GM12878 (cell line): ENCODE measurements around the gene ACTR5.

ENCODE experiments used
- ATF2 ChIP-seq: IDR thresholded peaks from 2 replicates; pipeline ENCODE4 v1.6.1; 2012; ENCODE audit warnings: low read length, inconsistent platforms
- CBFB ChIP-seq: IDR thresholded peaks from 2 replicates; pipeline ENCODE4 v1.6.1; 2016; ENCODE audit warnings: antibody characterized with exemption, low read depth
- CTCF ChIP-seq, 3 experiments: IDR thresholded peaks in 2 of 3; conservative IDR thresholded peaks in 1 of 3; 2 replicates each; pipeline ENCODE4 v1.5.1; 2011; ENCODE audit warnings: low read depth in 3 of 3, low read length in 3 of 3, mild to moderate bottlenecking in 3 of 3, control low read depth in 2 of 3, moderate library complexity in 2 of 3, inconsistent platforms in 1 of 3, mixed read lengths in 1 of 3; ENCODE audit not compliant: control insufficient read depth in 2 of 3, insufficient read depth in 1 of 3; ENCODE audit errors: extremely low read depth in 1 of 3
- POLR2A ChIP-seq: IDR thresholded peaks from 2 replicates; pipeline ENCODE4 v1.6.1; 2011; ENCODE audit warnings: low read depth, mild to moderate bottlenecking, low read length
- RAD21 ChIP-seq: IDR thresholded peaks from 2 replicates; pipeline ENCODE4 v1.6.1; 2011; ENCODE audit warnings: mild to moderate bottlenecking, low read depth, low read length, moderate library complexity; ENCODE audit not compliant: insufficient read depth
- SP1 ChIP-seq: IDR thresholded peaks from one replicate; pipeline ENCODE4 v1.6.1; 2011; ENCODE audit warnings: low read depth, low read length
- SPI1 ChIP-seq: IDR thresholded peaks from 2 replicates; pipeline ENCODE4 v1.6.1; 2011; ENCODE audit warnings: low read depth, mild to moderate bottlenecking, low read length, moderate library complexity, borderline replicate concordance; ENCODE audit not compliant: insufficient read depth
- SREBF1 ChIP-seq: IDR thresholded peaks from 2 replicates; pipeline ENCODE4 v1.6.1; 2012; ENCODE audit warnings: mild to moderate bottlenecking, low read length
- SRF ChIP-seq, 2 experiments: IDR thresholded peaks; 2 replicates each; pipeline ENCODE4 v1.6.1; 2011; ENCODE audit warnings: low read depth in 2 of 2, low read length in 2 of 2, mild to moderate bottlenecking in 1 of 2, moderate library complexity in 1 of 2
- TAF1 ChIP-seq: IDR thresholded peaks from 2 replicates; pipeline ENCODE4 v1.6.1; 2011; ENCODE audit warnings: mild to moderate bottlenecking, low read depth, low read length, borderline replicate concordance
- USF2 ChIP-seq: IDR thresholded peaks from 2 replicates; pipeline ENCODE4 v1.6.1; 2011; ENCODE audit warnings: low read depth, low read length, improper control_type of control experiment, borderline replicate concordance
- ZZZ3 ChIP-seq: IDR thresholded peaks from 2 replicates; pipeline ENCODE4 v1.6.1; 2011; ENCODE audit warnings: low read depth; ENCODE audit not compliant: control insufficient read depth, insufficient read length
- TF ChIP-seq, protein P1 (sequence below): fragments of 450-650 bp; IDR thresholded peaks from 2 replicates; pipeline ENCODE4 v1.6.1; 2017; ENCODE audit warnings: antibody characterized with exemption, mild to moderate bottlenecking, moderate library complexity

- no peak for TF ChIP-seq POLR2A
- TF ChIP-seq CTCF (IDR thresholded peaks at IDR 0.05 in 2 of 3, conservative IDR thresholded peaks at IDR 0.05 in 1 of 3; ENCODE audit: control insufficient read depth in 2 of 3, extremely low read depth in 1 of 3, insufficient read depth in 1 of 3, low read depth in 3 of 3, low read length in 3 of 3), result no peak
- TF ChIP-seq SP1, result no peak
- no peak for TF ChIP-seq CBFB
- no peak for TF ChIP-seq TAF1
- no peak for TF ChIP-seq RAD21
- no peak for TF ChIP-seq ATF2
- no peak for TF ChIP-seq SRF (IDR thresholded peaks at IDR 0.05; ENCODE audit: low read depth in 2 of 2, low read length in 2 of 2)
- TF ChIP-seq USF2, result no peak
- TF ChIP-seq SREBF1, result no peak
- TF ChIP-seq SPI1, result no peak
- TF ChIP-seq ZZZ3, result no peak
- TF ChIP-seq, protein P1, sequence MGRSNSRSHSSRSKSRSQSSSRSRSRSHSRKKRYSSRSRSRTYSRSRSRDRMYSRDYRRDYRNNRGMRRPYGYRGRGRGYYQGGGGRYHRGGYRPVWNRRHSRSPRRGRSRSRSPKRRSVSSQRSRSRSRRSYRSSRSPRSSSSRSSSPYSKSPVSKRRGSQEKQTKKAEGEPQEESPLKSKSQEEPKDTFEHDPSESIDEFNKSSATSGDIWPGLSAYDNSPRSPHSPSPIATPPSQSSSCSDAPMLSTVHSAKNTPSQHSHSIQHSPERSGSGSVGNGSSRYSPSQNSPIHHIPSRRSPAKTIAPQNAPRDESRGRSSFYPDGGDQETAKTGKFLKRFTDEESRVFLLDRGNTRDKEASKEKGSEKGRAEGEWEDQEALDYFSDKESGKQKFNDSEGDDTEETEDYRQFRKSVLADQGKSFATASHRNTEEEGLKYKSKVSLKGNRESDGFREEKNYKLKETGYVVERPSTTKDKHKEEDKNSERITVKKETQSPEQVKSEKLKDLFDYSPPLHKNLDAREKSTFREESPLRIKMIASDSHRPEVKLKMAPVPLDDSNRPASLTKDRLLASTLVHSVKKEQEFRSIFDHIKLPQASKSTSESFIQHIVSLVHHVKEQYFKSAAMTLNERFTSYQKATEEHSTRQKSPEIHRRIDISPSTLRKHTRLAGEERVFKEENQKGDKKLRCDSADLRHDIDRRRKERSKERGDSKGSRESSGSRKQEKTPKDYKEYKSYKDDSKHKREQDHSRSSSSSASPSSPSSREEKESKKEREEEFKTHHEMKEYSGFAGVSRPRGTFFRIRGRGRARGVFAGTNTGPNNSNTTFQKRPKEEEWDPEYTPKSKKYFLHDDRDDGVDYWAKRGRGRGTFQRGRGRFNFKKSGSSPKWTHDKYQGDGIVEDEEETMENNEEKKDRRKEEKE, result no peak
These were observed 49.7 kb upstream of the ACTR5 start for GRCh38 chr20:38698541-38698940.
